Fibroblast of the conjunctiva (primary cell): ENCODE results near the gene CALML5.

Experiments used
- DNase-seq: peaks from one replicate; pipeline ENCODE4 v3.0.0-alpha.2; 2010; ENCODE audit warnings: low read depth

Gene CALML5, protein sequence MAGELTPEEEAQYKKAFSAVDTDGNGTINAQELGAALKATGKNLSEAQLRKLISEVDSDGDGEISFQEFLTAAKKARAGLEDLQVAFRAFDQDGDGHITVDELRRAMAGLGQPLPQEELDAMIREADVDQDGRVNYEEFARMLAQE

DNA sequence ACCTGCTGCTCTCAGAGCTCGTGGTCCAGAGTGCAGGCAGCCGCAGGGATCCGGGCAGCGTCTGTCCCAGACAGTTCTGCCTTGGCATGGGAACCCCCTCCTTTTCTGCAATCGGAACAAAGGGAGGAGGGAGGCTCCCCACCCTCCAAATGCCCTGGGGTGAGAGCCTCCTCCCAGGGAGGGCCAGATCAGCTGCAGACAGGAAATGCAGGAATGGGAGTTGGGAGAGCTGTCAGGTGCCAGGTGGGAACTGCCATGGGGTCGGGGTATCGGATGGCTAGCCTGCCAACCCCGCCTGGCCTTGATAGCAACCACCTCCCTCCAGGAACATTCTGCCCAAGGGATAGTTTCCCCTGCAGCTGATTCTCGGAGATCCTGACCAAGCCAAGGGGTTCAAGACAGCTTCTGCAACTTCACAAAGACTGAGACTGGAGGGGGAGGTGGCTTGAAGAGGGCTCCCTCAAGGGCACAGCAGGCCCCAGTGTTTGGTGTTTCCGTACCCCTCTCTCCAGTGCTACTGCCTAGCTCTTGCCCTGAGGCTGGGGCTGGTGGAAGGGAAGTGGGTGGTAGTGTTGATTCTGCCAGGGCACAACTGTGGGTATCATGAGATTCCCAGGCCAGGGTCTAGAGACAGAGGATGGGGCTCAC lies at the start of gene CALML5:
Gene CALML5, minus strand, starts transcription at position 78 of the 648 bp plus-strand sequence. CDS start 132 bp downstream, outside the sequence.
- no peak for DNase-seq

DNA sequence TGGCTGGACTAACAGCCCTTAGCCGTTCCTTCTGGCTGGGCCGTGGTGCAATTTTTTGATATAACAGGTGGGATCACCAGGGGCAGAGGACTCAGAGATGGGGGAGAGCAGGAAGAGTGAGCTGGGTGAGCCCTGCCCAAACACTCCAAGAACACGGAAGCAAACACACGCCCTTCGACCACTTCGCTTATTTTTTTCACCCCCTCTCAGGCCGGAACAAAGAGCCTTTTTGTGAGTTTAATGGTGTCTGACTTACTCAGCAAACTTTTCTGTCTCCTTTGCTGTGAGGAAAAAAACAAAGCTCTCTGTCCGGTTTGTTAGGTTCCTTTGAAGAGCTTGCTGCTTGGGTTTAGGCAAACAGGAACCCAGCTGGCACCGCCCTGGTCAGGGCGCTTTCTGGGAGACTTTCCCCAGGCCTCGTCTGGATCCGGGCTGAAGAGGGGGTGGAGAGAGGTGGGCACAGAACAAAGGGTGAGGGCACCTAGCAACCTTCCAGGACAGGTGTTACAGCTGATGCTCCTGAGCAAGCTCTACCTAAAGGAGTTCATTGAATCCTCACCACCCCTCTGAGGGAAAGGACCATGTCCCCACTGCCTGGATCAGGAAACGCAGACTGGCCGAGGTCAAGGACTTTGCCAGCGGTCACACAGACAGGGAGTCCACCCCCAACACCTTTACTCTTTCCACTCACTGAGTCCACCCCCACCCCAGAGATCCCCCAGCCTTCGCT lies 48.7 kb upstream of the CALML5 start:
- DNase-seq = no peak

DNA sequence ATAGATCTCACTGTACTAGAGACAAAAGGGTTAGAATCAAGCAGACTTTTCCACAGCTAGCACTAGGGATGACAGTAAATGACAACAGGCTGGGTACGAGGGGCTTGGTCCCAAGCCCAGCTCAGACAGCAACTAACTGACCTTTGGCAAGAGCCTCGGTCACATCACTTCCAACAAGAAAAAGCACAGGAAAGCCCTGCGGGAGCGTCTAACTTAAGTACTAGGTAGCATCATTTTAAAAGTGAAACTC lies 48.2 kb upstream of the CALML5 start:
- DNase-seq = no peak

DNA sequence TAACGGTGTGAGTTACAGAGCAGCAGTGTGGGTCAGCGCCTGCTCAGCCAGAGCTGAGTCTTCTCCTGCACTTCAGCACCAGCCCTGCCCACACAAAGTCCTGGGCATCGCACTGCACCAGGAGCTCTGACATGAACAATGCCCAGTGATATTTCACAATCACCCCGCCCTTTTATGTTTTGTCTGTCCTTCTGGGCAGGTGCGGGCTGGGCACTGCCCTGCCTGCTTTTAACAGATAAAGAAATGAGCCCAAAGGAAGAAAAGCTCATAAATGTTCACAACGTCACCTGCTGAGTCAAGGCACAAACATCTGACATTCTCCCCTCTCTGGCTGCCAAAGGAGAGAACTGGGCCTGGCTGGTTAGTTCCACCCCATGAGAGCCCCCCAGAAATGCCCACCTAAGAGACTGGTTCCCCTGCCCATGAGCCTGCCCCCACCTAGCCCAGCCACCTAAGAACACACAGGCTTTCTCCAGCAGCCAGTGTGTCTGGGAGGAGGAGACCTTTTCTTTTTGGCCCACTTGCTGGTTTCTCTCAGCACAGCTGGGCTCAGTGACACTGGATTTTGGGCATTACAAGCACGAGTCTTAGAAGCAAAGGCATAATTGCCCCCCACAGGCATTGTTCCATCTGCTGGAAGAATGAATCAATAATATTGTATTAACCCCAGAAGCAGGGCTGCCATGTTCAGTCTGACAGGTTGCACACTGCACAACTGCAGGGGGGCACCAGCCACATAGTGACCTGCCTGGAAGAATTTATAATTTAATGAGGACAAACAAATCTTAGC lies 47.7 kb upstream of the CALML5 start:
- no peak for DNase-seq

DNA sequence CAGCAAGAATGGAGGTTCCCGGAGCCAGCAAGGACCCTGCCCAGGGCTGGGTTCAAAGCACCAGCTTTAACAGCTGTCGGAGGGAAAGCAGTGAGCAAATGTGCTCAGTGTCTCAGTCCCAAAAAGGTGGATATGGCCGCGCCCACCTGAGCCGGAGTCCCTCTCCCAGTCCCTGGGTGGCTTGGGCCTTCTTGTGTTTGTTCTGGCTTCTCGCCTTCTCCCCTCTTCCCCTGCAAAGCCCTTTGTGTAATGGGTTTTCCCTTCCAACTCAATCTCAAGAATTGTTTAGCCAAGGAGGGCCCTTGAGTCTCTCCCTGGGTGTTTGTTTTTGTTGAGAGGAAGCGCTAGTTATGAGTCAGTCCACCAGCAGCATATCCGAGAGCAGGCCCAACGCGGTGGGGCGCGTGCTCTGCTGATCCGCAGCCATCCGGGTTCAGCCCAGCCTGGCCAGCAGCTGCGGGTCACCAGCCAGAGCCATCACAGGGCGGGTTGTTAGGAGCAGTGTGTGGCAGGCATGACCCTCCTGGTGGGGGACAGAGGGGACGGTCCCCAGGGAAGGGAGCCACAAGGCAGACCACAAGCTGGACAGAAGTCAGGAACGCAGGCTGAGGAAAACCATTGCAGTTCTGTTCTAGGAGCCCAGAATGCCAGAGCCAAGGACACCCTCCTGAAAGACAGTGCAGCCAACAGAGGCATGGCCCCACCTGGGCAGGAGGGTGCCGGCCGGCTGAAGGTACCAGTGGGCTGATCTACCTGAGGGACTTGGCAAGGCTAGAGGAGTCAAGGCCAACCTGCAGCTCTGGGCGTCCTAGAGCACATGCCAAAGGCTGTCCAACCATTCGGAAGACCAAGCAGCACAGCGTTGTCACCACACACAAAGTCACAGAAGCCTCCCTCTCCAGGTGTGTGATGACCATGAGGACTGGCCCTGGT lies 46.7 kb upstream of the CALML5 start:
- DNase-seq = peak; percentile 86

DNA sequence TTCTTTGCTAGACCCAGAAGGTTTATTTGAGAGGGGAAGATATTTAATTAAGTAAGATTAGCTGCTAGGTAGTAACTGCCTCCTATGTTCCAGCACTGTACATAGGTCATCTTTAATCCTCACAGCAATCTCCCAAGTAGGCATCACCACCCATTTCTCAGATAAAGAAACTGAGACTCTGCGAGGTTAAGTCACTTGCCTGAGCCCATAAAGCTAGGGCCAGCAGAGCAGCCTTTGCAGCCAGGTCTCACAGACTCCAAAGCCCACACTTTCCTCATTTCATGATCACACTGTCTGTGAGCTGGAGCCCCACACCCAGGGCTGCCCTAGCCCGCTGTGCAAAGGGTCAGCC lies 46.0 kb upstream of the CALML5 start:
- no peak for DNase-seq

DNA sequence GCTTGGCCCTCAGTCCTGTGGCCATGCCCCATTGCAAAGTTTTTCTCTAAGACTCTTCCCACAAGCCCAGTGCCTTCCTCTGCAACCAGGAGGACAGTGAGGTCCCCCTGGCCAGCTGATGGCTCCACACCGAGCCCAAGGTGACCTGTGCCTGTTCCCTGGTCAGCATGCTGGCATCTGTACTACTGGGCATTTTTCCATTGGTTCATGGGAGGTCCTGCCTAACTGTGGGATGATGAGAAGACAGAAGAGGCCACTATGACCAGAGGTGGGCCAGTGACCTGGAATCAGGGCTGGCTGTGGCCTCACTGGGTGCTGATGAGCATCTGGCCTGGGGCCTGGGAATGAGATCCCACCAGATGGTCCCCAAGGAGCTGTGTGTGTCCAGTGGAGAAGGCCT lies 45.6 kb upstream of the CALML5 start:
- DNase-seq = no peak

DNA sequence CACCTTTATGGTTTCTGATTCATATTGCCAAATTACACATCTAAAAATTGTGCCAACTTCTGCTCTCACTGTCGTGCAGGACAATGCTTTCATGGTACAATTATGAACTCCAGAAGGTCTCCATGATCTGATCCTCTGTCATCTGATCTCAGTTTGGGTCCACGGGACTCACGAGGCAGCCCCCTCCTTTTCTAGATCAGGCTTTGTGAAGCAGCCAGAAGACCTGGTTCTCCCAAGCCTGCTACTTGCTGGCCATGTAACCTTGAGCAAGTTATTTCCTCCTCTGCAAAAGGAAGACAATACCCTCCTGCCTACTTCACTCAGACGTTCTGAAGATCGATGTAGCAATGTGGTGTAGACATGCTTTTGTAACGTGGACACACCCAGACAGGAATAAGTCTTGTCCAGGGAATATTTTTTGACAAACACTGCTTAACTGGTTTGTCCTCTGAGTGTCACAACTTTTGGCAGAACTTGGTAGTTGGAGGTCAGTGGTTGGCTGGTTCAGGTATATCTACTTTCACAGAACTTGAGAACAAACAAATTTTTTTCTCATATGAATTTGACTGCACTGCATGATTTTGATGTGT lies 44.9 kb upstream of the CALML5 start:
- DNase-seq = no peak

DNA sequence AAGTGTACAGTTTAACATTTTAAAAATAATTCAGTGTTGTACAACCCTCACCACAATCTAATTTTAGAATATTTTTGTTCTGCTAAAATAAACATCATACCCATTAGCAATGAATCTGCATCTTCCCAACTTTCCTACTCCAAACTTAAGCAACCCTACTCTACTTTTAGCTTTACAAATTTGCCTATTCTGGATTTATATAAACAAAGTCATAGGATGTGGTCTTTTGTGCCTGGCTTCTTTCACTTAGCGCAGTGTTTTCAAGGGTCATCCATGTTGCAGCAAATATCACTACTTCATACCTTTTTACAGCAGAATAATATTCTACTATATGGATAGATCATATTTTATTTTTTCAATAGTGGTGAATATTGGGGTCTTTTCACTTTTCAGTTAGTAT lies 44.3 kb upstream of the CALML5 start:
- no peak for DNase-seq

DNA sequence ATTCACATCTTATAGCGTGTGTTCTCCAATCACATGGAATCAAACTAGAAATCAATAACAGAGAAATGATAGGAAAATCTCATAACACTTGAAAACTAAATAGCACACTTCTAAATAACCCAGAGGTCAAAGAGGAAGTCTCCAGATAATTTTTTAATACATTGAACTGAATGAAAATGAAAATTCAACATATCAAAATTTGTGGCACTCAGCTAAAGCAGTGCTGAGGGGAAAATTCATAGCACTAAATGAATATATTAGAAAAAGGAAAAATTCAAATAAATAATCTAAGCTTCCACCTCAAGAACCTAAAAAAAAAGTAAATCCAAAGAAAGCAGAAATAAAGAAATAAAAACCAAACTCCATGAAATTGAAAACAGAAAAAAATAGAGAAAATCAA lies 42.7 kb upstream of the CALML5 start:
- no peak for DNase-seq

DNA sequence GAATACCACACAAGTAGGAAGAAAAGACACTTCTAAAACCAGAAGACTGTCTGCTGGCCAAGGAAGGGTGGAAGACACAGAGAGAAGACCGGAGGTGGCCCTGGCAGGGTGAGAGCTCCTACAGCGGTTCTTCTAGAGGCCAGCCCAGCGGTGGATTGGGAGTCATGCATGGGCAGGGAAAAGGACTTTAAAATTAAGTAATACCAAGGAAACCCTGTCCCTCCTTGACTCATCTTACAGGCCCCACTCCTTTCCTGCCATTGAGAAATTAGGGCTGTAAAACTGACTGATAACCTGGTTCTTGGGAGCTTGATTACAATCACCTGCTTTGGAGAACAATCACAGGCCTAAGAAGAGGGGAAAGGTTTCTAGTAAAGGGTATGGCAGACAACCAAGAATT lies 41.5 kb upstream of the CALML5 start:
- no peak for DNase-seq

DNA sequence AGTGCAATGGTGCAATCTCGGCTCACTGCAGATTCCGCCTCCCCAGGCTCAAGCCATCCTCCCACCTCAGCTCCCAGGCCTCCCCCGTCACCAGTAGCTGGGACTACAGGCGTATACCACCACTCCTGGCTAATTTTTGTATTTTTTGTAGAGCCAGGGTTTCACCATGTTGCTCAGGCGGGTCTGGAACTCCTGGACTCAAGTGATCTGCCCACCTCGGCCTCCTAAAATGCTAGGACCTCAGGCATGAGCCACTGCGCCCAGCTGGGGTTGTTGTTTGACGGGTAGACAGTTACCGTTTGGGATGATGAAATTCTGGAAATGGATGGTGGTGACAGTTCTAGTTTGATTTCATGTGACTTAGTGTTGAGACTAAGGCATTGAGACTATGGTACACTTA lies 40.7 kb upstream of the CALML5 start:
- DNase-seq = no peak

DNA sequence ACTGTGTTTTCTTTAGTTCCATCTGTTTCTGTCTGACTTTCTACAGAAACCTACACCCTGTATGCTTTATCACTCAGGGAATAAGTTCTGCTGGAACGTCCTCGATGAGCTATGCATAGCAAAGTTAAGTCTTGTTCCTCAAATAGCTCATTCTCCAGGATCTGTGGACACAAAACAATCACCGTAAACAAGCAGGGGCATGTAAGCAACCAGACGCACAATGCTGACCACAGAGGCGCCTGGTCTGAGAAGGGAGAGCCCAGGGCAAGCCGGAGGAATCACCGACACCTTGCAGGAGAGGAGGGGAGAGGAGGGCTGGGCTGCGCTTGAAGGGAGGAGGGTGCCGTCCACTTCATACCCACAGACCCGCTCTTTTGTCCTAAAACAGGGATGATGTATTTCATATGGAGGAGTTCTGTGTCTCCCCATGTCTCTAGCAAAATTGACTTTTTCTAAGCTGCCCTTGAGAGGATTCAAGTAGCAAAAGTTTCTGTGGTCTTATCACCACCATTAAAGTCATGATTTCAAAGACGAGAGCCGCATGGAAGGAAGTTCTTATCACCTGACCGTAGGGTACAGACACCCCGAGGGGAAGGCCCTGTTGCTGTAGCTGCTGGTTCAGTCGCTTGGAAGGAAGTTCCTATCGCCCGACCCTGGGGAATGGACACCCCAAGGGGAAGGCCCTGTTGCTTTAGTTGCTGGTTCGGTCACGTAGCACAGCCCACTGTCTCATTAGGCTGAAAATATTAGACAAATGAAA lies 39.7 kb upstream of the CALML5 start:
- no peak for DNase-seq

DNA sequence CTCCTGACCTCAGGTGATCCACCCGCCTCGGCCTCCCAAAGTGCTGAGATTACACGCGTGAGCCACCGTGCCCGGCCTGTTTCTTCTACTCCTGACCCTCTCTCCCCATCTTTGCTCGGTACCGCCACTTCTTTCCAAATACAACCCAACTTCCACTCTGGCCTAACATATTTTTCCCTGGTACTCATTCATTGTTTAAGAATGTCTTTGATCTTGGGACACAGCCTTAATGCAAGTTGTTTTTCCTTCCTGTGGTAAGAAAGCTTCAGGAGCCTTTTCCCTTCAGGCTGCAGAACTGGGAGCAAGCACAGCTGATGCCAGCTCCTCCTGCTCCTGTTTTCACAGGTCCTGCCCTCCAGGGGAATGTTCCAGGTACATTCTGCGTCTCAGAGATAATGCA lies 39.1 kb upstream of the CALML5 start:
- DNase-seq = no peak

DNA sequence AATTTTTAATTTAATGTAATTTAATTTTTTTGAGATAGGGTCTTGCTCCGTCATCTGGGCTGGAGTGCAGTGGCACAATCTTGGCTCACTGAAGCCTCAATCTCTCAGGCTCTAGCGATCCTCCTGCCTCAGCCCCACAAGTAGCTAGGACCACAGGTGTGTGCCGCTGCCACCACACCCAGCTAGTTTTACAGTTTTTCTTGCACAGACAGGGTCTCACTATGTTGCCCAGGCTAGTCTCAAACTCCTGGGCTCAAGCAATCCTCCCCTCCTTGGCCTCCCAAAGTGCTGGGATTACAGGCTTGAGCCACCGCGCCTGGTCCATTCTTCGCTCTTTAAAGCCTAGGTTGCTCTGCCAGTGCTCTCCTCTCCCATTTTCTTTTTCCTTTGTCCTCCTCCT lies 38.3 kb upstream of the CALML5 start:
- DNase-seq = no peak

DNA sequence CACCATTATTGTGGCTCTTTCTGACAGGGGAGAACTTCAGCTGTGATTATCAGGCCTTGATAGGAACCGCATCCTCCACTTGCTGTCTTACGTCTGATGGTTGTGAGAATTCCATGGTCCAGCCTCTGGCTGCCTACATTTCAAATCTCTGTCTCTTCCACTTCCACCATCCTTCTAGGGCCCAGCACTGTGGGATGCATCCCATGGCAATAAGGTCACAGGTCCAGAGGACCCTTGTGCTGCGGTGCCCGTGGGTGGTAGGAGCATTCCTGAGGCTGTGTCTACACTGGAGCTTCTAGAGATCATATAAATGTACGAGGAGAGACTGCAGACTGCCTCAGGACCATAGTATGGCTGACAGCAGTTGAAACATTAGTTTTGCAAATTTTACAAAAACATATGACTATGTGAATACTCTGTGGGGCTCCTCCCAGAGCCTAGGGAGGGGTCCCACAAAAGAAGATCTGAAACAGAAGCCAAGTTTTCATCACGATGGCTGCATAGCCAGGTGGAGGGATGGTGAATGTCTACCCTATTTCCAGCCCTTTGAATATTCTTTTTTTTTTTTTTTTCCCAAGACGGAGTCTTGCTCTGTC lies 37.2 kb upstream of the CALML5 start:
- DNase-seq = no peak

DNA sequence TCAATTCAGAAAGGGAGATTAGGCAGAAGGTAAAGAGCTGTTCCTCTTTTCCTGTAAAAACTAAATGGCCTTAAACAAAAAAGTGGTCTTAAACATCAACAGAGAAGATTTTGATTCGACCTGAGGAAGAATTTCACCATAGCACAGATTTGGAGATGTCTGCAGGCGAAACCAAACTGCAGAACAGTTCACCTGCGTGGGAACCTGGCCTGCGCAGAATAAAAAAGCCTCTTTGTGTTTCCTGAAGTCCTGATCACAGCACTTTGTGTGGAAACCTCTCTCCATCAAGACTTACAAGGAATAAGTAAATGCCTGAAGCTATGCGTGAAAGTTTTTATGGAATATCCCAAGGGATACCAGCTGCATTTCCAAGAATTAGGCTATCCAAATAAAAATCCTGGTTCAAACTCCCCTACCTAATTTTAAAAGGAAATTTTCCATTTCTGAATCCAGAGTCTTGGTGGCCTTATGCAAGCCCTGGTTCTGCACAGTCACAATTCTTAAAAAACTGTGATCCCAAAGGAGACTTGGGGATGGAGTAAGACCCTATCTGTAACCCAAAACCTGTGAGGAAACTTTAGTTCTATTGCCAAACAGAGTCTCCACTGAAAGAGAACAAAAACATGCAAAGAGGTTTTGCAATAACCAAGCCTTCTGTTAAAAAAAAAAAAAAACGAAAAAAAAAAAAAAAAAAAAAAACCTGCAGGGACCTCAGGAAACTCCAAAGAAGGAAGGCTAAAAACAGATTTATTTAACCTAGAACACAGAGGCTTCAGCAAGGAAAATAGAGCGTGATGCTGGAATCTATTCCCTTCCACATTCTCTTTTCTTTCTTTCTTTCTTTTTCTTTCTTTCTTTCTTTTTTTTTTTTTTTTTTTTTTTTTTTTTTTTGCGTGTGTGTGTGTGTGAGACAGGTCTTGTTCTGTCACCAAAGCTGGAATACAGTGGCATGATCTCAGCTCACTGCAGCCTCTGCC lies 35.8 kb upstream of the CALML5 start:
- peak; percentile 84 for DNase-seq

DNA sequence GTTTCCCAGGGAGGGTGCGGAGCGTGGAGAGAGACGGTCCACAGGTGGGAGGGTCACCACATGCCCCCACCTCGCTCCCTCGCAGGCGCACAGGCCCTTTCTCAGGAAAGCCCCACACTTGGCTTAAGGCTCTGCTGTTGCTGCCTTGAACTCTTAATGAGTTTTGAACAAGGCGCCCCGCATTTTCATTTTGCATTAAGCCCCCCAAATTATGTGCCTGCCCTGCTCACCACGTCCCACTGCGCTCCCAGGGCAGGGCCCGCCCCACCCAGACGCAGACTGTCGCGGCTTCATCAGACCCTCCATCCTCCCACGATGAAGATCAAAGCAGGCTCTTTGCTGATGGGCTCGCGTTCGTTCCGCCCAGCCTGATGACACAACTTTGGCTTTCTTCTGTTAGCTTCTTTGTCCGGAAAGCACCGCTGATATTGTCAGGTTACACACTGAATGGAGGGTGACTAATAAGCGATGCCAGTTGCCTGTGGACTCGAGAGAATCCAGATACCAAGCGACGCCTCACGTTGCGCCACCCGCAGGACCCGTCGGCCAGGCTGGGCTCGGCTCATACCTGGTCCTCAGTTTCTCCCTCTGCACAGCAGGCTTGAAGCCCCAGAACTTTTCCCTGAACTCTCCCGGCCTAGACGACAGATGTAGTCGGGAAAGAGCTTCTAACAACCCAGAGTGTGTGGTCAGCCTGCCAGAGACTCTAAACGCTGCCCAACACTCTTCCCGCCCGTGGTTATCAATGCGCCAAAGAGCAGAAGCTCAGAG lies 34.9 kb upstream of the CALML5 start:
- no peak for DNase-seq
